Measurements from ENCODE around the gene MYCL. TPM values are rescaled to one million over a fixed set of nuclear protein-coding genes. Genes with fewer than 3 reads are reported as not detected.

Gene MYCL, protein sequence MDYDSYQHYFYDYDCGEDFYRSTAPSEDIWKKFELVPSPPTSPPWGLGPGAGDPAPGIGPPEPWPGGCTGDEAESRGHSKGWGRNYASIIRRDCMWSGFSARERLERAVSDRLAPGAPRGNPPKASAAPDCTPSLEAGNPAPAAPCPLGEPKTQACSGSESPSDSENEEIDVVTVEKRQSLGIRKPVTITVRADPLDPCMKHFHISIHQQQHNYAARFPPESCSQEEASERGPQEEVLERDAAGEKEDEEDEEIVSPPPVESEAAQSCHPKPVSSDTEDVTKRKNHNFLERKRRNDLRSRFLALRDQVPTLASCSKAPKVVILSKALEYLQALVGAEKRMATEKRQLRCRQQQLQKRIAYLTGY
- 10 to 100 TPM in 2 of 6 experiments, 1 to 10 TPM in 3, under 1 TPM in 1; 0.75 to 20.5 (median 6.1) TPM for total RNA-seq
- long read RNA-seq = 0 reads

- TF ChIP-seq, protein P1, sequence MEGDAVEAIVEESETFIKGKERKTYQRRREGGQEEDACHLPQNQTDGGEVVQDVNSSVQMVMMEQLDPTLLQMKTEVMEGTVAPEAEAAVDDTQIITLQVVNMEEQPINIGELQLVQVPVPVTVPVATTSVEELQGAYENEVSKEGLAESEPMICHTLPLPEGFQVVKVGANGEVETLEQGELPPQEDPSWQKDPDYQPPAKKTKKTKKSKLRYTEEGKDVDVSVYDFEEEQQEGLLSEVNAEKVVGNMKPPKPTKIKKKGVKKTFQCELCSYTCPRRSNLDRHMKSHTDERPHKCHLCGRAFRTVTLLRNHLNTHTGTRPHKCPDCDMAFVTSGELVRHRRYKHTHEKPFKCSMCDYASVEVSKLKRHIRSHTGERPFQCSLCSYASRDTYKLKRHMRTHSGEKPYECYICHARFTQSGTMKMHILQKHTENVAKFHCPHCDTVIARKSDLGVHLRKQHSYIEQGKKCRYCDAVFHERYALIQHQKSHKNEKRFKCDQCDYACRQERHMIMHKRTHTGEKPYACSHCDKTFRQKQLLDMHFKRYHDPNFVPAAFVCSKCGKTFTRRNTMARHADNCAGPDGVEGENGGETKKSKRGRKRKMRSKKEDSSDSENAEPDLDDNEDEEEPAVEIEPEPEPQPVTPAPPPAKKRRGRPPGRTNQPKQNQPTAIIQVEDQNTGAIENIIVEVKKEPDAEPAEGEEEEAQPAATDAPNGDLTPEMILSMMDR (IDR thresholded peaks at IDR 0.05) = peak; percentile 74 to 91 (median 81)
- peak; percentile 85 for TF ChIP-seq POLR2A (IDR thresholded peaks at IDR 0.05)
- peak; percentile 88 to 94 (median 93) for DNase-seq
- intact Hi-C loops (cut with DNase I) = loop anchor here (5.0 kb wide), 2 partner anchors 80 to 85 kb away; no protein-coding TSS in a partner anchor
- Histone ChIP-seq H3K27ac (peak within 1 kb of the TSS; percentile 51 to 89 (median 72)), H3K4me3 (peak within 1 kb of the TSS; percentile 70 to 75 (median 70)), H3K27me3 (no peaks in the 10 kb centered on the region), H3K36me3 (peaks cover 0 to 5% (median 3%) of the 10 kb centered on the region in 4 donors), H3K4me1 (peaks cover 0 to 20% (median 7%) of the 10 kb centered on the region in 4 donors), H3K9me3 (no peaks in the 10 kb centered on the region)
- 0% methylated on average over 19 of the region's 92 CpGs for WGBS (ENCODE audit: insufficient coverage, low coverage, low lambda C conversion rate, missing lambda C conversion rate)
- ATAC-seq = peak; percentile 81 to 90 (median 84)
These were observed at the start of gene MYCL for GRCh38 chr1:39901714-39902459. Gene MYCL (minus strand): TSS chr1:39901917. CDS start chr1:39901434, 483 bp downstream.

GRCh38 chr1:39949891-39950290, 48.2 kb upstream of the MYCL start:
- no peaks in the 10 kb centered on the region for H3K27me3 ChIP-seq
- ATAC-seq = no peak
- WGBS (ENCODE audit: insufficient coverage, low coverage, low lambda C conversion rate, missing lambda C conversion rate) = 90% methylated on average over 2 of the region's 2 CpGs
- H3K9me3 ChIP-seq = no peaks in the 10 kb centered on the region
- TF ChIP-seq, protein P1 (IDR thresholded peaks at IDR 0.05) = no peak
- TF ChIP-seq POLR2A (IDR thresholded peaks at IDR 0.05) = no peak
- intact Hi-C loops (cut with DNase I) = no loop called here
- DNase-seq = no peak
- no peak overlapping the region for H3K27ac ChIP-seq
- H3K4me3 ChIP-seq = no peak overlapping the region
- peaks cover 0 to 23% (median 6%) of the 10 kb centered on the region in 4 donors for H3K4me1 ChIP-seq
- no peaks in the 10 kb centered on the region for H3K36me3 ChIP-seq

- Histone ChIP-seq H3K4me3 (no peak overlapping the region), H3K36me3 (no peaks in the 10 kb centered on the region), H3K4me1 (peaks cover 0 to 17% (median 6%) of the 10 kb centered on the region in 4 donors), H3K9me3 (no peaks in the 10 kb centered on the region), H3K27ac (peak overlapping the region in 2 of 3 donors; percentile 42 to 49), H3K27me3 (no peaks in the 10 kb centered on the region)
- ATAC-seq (peak; percentile 72 to 85 (median 76)), DNase-seq (no peak)
- 19% methylated on average over 4 of the region's 4 CpGs for WGBS (ENCODE audit: insufficient coverage, low coverage, low lambda C conversion rate, missing lambda C conversion rate)
- intact Hi-C loops (cut with DNase I) = no loop called here
- TF ChIP-seq POLR2A (IDR thresholded peaks at IDR 0.05) = no peak
- TF ChIP-seq, protein P1 (IDR thresholded peaks at IDR 0.05) = no peak
These were observed 45.5 kb upstream of the MYCL start for GRCh38 chr1:39947260-39947659.

- intact Hi-C loops (cut with DNase I) = no loop called here
- WGBS (ENCODE audit: insufficient coverage, low coverage, low lambda C conversion rate, missing lambda C conversion rate) = 43% methylated on average over 2 of the region's 4 CpGs
- H3K27ac ChIP-seq = no peak overlapping the region
These were observed 44.5 kb upstream of the MYCL start for GRCh38 chr1:39946216-39946615.

More at GRCh38 chr1:39946216-39946615, 44.5 kb upstream of the MYCL start:
- H3K4me3 ChIP-seq = no peak overlapping the region
- H3K9me3 ChIP-seq = no peaks in the 10 kb centered on the region
- H3K27me3 ChIP-seq = no peaks in the 10 kb centered on the region
- DNase-seq (no peak), ATAC-seq (no peak)
- no peaks in the 10 kb centered on the region for H3K36me3 ChIP-seq
- peaks cover 0 to 17% (median 6%) of the 10 kb centered on the region in 4 donors for H3K4me1 ChIP-seq
- TF ChIP-seq, protein P1 (IDR thresholded peaks at IDR 0.05) = no peak
- no peak for TF ChIP-seq POLR2A (IDR thresholded peaks at IDR 0.05)

All from right lobe of liver (tissue), 6 donors.